ENCODE measurements around the gene GZMM. TPM values are rescaled to one million over a fixed set of nuclear protein-coding genes. Genes with fewer than 3 reads are reported as not detected.
A peak's percentile ranks its signal among the peaks of the same experiment; 100 is the strongest.

Gene GZMM
- total RNA-seq, 1 donor from 2014 or later, result 0.47 TPM

- H3K27ac Mint-ChIP-seq (ENCODE audit: unreplicated experiment), result peak overlapping the region; percentile 91
- peak overlapping the region; percentile 90 for H3K4me3 Mint-ChIP-seq (ENCODE audit: unreplicated experiment)
- H3K27me3 Mint-ChIP-seq (ENCODE audit: unreplicated experiment), result peaks cover 8% of the 10 kb centered on the region
Measured at GRCh38 chr19:532561-533363, 11.1 kb upstream of the GZMM start.

DNA sequence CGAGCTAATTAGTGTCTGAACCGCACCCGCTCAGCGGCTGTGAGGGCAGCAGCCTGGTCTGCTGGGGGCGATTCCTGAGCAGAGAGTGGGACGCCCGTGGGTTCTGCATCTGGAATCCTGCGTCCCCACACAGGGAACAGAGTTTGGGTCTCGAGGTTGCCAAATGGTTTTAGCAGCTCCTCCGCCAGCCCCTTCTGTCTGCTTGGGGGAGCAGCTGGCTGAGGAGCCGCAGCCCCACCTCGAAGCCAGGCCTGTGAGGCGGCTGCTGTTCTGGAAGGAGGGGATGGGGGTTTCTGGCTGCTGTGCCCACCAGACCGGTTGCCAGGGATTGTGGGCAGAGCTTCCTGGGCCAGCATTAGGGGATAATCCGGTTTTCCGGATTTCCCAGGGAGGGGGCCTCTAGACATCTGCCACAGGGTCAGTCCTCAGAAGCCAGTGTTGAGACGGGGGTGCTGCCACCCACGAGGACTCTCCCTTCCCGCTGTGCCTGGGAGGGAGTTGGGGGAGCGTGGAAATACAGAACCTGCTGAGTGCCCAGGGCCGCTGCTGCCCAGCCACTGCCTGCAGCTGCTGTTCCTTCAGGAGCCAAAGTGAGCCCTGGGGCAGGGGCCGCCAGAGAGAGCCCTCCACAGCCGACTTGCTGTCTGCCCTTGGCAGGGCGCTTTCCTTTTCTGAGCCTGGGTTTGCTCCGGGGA lies 10.3 kb upstream of the GZMM start:
- H3K9me3 Mint-ChIP-seq (ENCODE audit: unreplicated experiment), result peaks cover 6% of the 10 kb centered on the region
- H3K27me3 Mint-ChIP-seq (ENCODE audit: unreplicated experiment), result peaks cover 11% of the 10 kb centered on the region
- TF ChIP-seq, protein P1, sequence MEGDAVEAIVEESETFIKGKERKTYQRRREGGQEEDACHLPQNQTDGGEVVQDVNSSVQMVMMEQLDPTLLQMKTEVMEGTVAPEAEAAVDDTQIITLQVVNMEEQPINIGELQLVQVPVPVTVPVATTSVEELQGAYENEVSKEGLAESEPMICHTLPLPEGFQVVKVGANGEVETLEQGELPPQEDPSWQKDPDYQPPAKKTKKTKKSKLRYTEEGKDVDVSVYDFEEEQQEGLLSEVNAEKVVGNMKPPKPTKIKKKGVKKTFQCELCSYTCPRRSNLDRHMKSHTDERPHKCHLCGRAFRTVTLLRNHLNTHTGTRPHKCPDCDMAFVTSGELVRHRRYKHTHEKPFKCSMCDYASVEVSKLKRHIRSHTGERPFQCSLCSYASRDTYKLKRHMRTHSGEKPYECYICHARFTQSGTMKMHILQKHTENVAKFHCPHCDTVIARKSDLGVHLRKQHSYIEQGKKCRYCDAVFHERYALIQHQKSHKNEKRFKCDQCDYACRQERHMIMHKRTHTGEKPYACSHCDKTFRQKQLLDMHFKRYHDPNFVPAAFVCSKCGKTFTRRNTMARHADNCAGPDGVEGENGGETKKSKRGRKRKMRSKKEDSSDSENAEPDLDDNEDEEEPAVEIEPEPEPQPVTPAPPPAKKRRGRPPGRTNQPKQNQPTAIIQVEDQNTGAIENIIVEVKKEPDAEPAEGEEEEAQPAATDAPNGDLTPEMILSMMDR (IDR thresholded peaks at IDR 0.05; ENCODE audit: partially characterized antibody, unreplicated experiment), result no peak
- peaks cover 4% of the 10 kb centered on the region for H3K4me1 Mint-ChIP-seq (ENCODE audit: low read depth, unreplicated experiment)
- no peak for DNase-seq
- no peak overlapping the region for H3K27ac Mint-ChIP-seq (ENCODE audit: unreplicated experiment)
- H3K36me3 Mint-ChIP-seq (ENCODE audit: unreplicated experiment), result no peaks in the 10 kb centered on the region
- H3K4me3 Mint-ChIP-seq (ENCODE audit: unreplicated experiment), result peak overlapping the region; percentile 90

More at GRCh38 chr19:532561-533363, 11.1 kb upstream of the GZMM start:
- DNase-seq, result peak; percentile 55
- TF ChIP-seq, protein P1 (IDR thresholded peaks at IDR 0.05; ENCODE audit: partially characterized antibody, unreplicated experiment), result peak; percentile 47
- no peaks in the 10 kb centered on the region for H3K4me1 Mint-ChIP-seq (ENCODE audit: low read depth, unreplicated experiment)
- H3K36me3 Mint-ChIP-seq (ENCODE audit: unreplicated experiment), result no peaks in the 10 kb centered on the region
- peaks cover 4% of the 10 kb centered on the region for H3K9me3 Mint-ChIP-seq (ENCODE audit: unreplicated experiment)

- H3K9me3 Mint-ChIP-seq (ENCODE audit: unreplicated experiment), result peaks cover 6% of the 10 kb centered on the region
- H3K27me3 Mint-ChIP-seq (ENCODE audit: unreplicated experiment), result peaks cover 11% of the 10 kb centered on the region
- H3K36me3 Mint-ChIP-seq (ENCODE audit: unreplicated experiment), result no peaks in the 10 kb centered on the region
- peaks cover 4% of the 10 kb centered on the region for H3K4me1 Mint-ChIP-seq (ENCODE audit: low read depth, unreplicated experiment)
- DNase-seq, result no peak
- TF ChIP-seq, protein P1 (IDR thresholded peaks at IDR 0.05; ENCODE audit: partially characterized antibody, unreplicated experiment), result no peak
- no peak overlapping the region for H3K27ac Mint-ChIP-seq (ENCODE audit: unreplicated experiment)
- peak overlapping the region; percentile 90 for H3K4me3 Mint-ChIP-seq (ENCODE audit: unreplicated experiment)
Measured at GRCh38 chr19:534088-534487, 9.8 kb upstream of the GZMM start.

GRCh38 chr19:535017-535835 lies 8.6 kb upstream of the GZMM start:
- Mint-ChIP-seq H3K27me3 (ENCODE audit: unreplicated experiment) (peaks cover 8% of the 10 kb centered on the region), H3K9me3 (ENCODE audit: unreplicated experiment) (peaks cover 6% of the 10 kb centered on the region), H3K36me3 (ENCODE audit: unreplicated experiment) (no peaks in the 10 kb centered on the region), H3K27ac (ENCODE audit: unreplicated experiment) (no peak overlapping the region), H3K4me3 (ENCODE audit: unreplicated experiment) (no peak overlapping the region), H3K4me1 (ENCODE audit: low read depth, unreplicated experiment) (peaks cover 4% of the 10 kb centered on the region)
- DNase-seq, result no peak
- TF ChIP-seq, protein P1 (IDR thresholded peaks at IDR 0.05; ENCODE audit: partially characterized antibody, unreplicated experiment), result no peak

Data from glutamatergic neuron (in vitro differentiated cells).